Heart right ventricle (tissue), 16 donors: Measurements from ENCODE around the gene ACTG2. TPM values are rescaled to one million over a fixed set of nuclear protein-coding genes. Genes with fewer than 3 reads are reported as not detected.

Source experiments
- ATAC-seq, 8 donors: fragments of 200-7000 bp; cut with Tn5 transposase; one replicate each; pipeline ENCODE4 v1.9.1; 2020; ENCODE audit warnings: mild to moderate bottlenecking in 8 of 8, moderate library complexity in 8 of 8, moderate number of reproducible peaks in 1 of 8
- DNase-seq, 2 donors: peaks; one replicate each; pipeline ENCODE4 v3.0.0-alpha.2; 2020
- H3K27ac ChIP-seq, 10 donors: fragments of 200-600 bp; sonication (generic) in 2 of 10; one replicate each; pipeline versions ENCODE4 v1.5.0 to v1.8.0; 2020 to 2022; ENCODE audit warnings: mild to moderate bottlenecking in 3 of 10
- H3K27me3 ChIP-seq, 7 donors: fragments of 200-600 bp; one replicate each; pipeline ENCODE4 v1.8.0; 2021 to 2022; ENCODE audit warnings: mild to moderate bottlenecking in 2 of 7
- H3K36me3 ChIP-seq, 9 donors: fragments of 200-600 bp; sonication (generic) in 1 of 9; one replicate each; pipeline versions ENCODE4 v1.5.0 to v1.8.0; 2020 to 2022; ENCODE audit warnings: mild to moderate bottlenecking in 2 of 9
- H3K4me1 ChIP-seq, 9 donors: fragments of 200-600 bp; sonication (generic) in 1 of 9; one replicate each; pipeline versions ENCODE4 v1.5.0 to v1.8.0; 2020 to 2022; ENCODE audit warnings: mild to moderate bottlenecking in 4 of 9
- H3K4me3 ChIP-seq, 10 donors: fragments of 200-600 bp; sonication (generic) in 2 of 10; one replicate each; pipeline versions ENCODE4 v1.5.0 to v1.8.0; 2020 to 2022; ENCODE audit warnings: mild to moderate bottlenecking in 7 of 10, moderate library complexity in 2 of 10
- H3K9me3 ChIP-seq, 11 donors: fragments of 200-600 bp in 10 of 11; sonication (generic) in 2 of 11; one replicate each; pipeline versions ENCODE4 v1.5.0 to v1.8.0; 2013 to 2022; ENCODE audit warnings: mild to moderate bottlenecking in 2 of 11, control low read depth in 1 of 11, moderate library complexity in 1 of 11
- CTCF ChIP-seq, 9 donors: fragments of 200-600 bp; sonication (generic) in 2 of 9; IDR thresholded peaks; one replicate each; pipeline versions ENCODE4 v1.5.0 to v1.8.0; 2021 to 2022; ENCODE audit warnings: antibody characterized with exemption in 9 of 9, mild to moderate bottlenecking in 5 of 9, moderate library complexity in 1 of 9
- WGBS, 2 donors: extraction: QIAGEN DNeasy Blood & Tissue Kit; methylation state at CpG; one replicate each; pipeline ENCODE4 v1.1.7; 2013; ENCODE audit warnings: inconsistent platforms in 1 of 2; 5-methylcytosine and 5-hydroxymethylcytosine counted together
- intact Hi-C, 10 donors: fragments of 100-400 bp; cut with DNase I; formaldehyde crosslinking; loops; one replicate each; pipeline versions ENCODE4 v1.11.1 to v1.14.2; 2022
- polyA plus RNA-seq, 2 donors: library from polyadenylated mRNA; stranded (reverse); fragments of 200-250 nt; gene quantifications; one replicate each; pipeline ENCODE4 v1.2.3, GENCODE V29; 2013
- total RNA-seq, 10 donors: library from RNA; stranded (reverse); fragmentation: NEBNext Ultra II Directional in 3 of 10; extraction: Animal tissue kit (Norgen Biotek cat#: 25700) in 3 of 10; gene quantifications; one replicate each; pipeline versions ENCODE4 v1.2.1 to v1.2.4, GENCODE V29; 2021 to 2023
- donor health status: Arrhythmogenic right ventricular cardiomyopathy.
- donor health status: ischemic (EF 13 %, LVEDD 7.1; RV severe dilation, severe dysfunction).
- donor health status: healthy with polysubstance abuse.
- donor health status: DM: no; HTN: yes; CAD: no.
- donor health status: DM: no; HTN: no; CAD: no.
- donor health status: ischemic (EF 25% LVEDD 6.9; RV normal size, moderate dysfunction).
- donor health status: ischemic (EF 25% LVEDD 5.7; RV mildly dilated, moderate dysfunction).
- donor health status: healthy.
- donor health status: DM: yes; HTN: yes; CAD: no.
- donor health status: Ischemic cardiomyopathy.
- donor health status: ischemic (EF 35%, LVEDD 5.7; RV mildly dilated, moderate dysfunction).
- donor health status: nonischemic (EF 11% LVEDD 7.7; RV severe dilation, severe dysfunction).
- donor health status: DM: yes; HTN: yes; CAD: no.
- donor health status: PGD.
- donor health status: ischemic (EF 29% LVEDD 5.4; RV normal size, mild dysfunction).
- donor health status: nonischemic (EF 23%, LVEDD 6.1; RV moderate dilation, normal function).

Gene ACTG2
- total and polyA plus RNA-seq, 12 donors: 0.52 to 44.1 (median 2.0) TPM

GRCh38 chr2:73890301-73891092, 2.3 kb upstream of the ACTG2 start:
- peaks cover 0 to 9% (median 0%) of the 10 kb centered on the region in 9 donors for H3K4me1 ChIP-seq
- no peak for DNase-seq
- TF ChIP-seq CTCF (IDR thresholded peaks at IDR 0.05): no peak
- no peak overlapping the region for H3K27ac ChIP-seq
- intact Hi-C loops: no loop called here
- no peak overlapping the region for H3K4me3 ChIP-seq
- H3K36me3 ChIP-seq: no peaks in the 10 kb centered on the region
- H3K9me3 ChIP-seq: no peaks in the 10 kb centered on the region
- H3K27me3 ChIP-seq: peaks cover 0 to 12% (median 0%) of the 10 kb centered on the region in 7 donors
- ATAC-seq: no peak
- 74% methylated on average over 9 of the region's 9 CpGs for WGBS, 2 donors

GRCh38 chr2:73891276-73891901, 1.4 kb upstream of the ACTG2 start:
- Histone ChIP-seq H3K27me3 (peaks cover 0 to 12% (median 0%) of the 10 kb centered on the region in 7 donors), H3K9me3 (no peaks in the 10 kb centered on the region), H3K36me3 (no peaks in the 10 kb centered on the region), H3K4me1 (peaks cover 0 to 12% (median 0%) of the 10 kb centered on the region in 9 donors), H3K4me3 (no peak overlapping the region), H3K27ac (no peak overlapping the region)
- WGBS, 2 donors: 76 to 84% methylated on average over 5 of the region's 5 CpGs
- intact Hi-C loops: no loop called here
- TF ChIP-seq CTCF (IDR thresholded peaks at IDR 0.05): no peak
- ATAC-seq (no peak), DNase-seq (no peak)

- Histone ChIP-seq H3K27ac (no peak overlapping the region), H3K27me3 (peaks cover 0 to 3% (median 0%) of the 10 kb centered on the region in 7 donors), H3K36me3 (no peaks in the 10 kb centered on the region), H3K9me3 (no peaks in the 10 kb centered on the region), H3K4me1 (peaks cover 0 to 13% (median 0%) of the 10 kb centered on the region in 9 donors), H3K4me3 (no peak overlapping the region)
- DNase-seq (no peak), ATAC-seq (no peak)
- TF ChIP-seq CTCF (IDR thresholded peaks at IDR 0.05): no peak
- WGBS, 2 donors: 87 to 93% methylated on average over 9 of the region's 9 CpGs
- intact Hi-C loops: no loop called here
These were observed 1.1 kb downstream of the ACTG2 start for GRCh38 chr2:73893764-73894474.

GRCh38 chr2:73894475-73894850, 1.7 kb downstream of the ACTG2 start:
- Histone ChIP-seq H3K9me3 (no peaks in the 10 kb centered on the region), H3K4me1 (peaks cover 0 to 13% (median 0%) of the 10 kb centered on the region in 9 donors), H3K4me3 (no peak overlapping the region), H3K27ac (no peak overlapping the region), H3K36me3 (no peaks in the 10 kb centered on the region), H3K27me3 (no peaks in the 10 kb centered on the region)
- intact Hi-C loops: no loop called here
- no peak for TF ChIP-seq CTCF (IDR thresholded peaks at IDR 0.05)
- WGBS, 2 donors: 93 to 96% methylated on average over 2 of the region's 2 CpGs
- ATAC-seq (no peak), DNase-seq (no peak)
